RWPE1 (cell line): Measurements from ENCODE around the gene GPATCH2.
A peak's percentile ranks its signal among the peaks of the same experiment; 100 is the strongest.
"Not testable (repeated sequence)": the region's sequence is repeated elsewhere in the genome, so short reads cannot be mapped to it uniquely, and the experiment has no call there.

Experiments used
- CTCF ChIA-PET: fragments of 350-600 bp; sonication (Branson Sonifier 250); formaldehyde crosslinking; extraction: SDS; loops from one replicate; lab custom pipeline; 2021; lab: Yijun Ruan, JAX
- POLR2A ChIA-PET: fragments of 400-600 bp; formaldehyde crosslinking; extraction: SDS; loops from one replicate; lab custom pipeline; 2020; ENCODE audit warnings: antibody characterized with exemption; ENCODE audit not compliant: low non-redundant PET; lab: Yijun Ruan, JAX
- DNase-seq: peaks from one replicate; pipeline ENCODE4 v3.0.0; 2012; ENCODE audit warnings: low spot score
- H3K27ac ChIP-seq: fragments of 450-650 bp; 2 replicates; pipeline ENCODE4 v1.5.1; 2017
- TF ChIP-seq, protein P1 (sequence below): fragments of 450-650 bp; conservative IDR thresholded peaks from 2 replicates; pipeline ENCODE4 v1.5.1; 2017; ENCODE audit warnings: low read depth, mild to moderate bottlenecking

GPATCH2 gene

DNA sequence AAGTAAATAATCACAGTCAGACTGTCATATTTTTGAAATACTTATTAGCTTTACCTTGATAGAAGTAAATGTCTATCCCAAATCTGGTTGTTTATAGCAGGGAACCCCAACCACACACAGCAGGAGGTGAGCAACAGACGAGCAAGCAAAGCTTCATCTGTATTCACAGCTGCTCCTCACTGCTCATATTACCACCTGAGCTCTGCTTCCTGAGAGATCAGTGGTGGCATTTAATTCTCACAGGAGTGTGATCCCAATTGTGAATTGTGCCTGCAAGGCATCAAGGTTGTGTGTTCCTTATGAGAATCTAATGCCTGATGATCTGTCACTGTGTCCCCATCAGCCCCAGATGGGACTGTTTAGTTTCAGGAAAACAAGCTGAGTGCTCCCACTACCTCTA is 104.3 kb downstream of the GPATCH2 start:
- H3K27ac ChIP-seq: no peak overlapping the region
- CTCF ChIA-PET: interaction anchor here (0.6 kb wide), 1 partner anchor 236 kb away, joined by 4 read pairs; no protein-coding TSS in a partner anchor
- POLR2A ChIA-PET: interaction anchor here (0.7 kb wide), 1 partner anchor 916 kb away, joined by 3 read pairs; no protein-coding TSS in a partner anchor
- DNase-seq: no peak
- TF ChIP-seq, protein P1, sequence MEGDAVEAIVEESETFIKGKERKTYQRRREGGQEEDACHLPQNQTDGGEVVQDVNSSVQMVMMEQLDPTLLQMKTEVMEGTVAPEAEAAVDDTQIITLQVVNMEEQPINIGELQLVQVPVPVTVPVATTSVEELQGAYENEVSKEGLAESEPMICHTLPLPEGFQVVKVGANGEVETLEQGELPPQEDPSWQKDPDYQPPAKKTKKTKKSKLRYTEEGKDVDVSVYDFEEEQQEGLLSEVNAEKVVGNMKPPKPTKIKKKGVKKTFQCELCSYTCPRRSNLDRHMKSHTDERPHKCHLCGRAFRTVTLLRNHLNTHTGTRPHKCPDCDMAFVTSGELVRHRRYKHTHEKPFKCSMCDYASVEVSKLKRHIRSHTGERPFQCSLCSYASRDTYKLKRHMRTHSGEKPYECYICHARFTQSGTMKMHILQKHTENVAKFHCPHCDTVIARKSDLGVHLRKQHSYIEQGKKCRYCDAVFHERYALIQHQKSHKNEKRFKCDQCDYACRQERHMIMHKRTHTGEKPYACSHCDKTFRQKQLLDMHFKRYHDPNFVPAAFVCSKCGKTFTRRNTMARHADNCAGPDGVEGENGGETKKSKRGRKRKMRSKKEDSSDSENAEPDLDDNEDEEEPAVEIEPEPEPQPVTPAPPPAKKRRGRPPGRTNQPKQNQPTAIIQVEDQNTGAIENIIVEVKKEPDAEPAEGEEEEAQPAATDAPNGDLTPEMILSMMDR: no peak

DNA sequence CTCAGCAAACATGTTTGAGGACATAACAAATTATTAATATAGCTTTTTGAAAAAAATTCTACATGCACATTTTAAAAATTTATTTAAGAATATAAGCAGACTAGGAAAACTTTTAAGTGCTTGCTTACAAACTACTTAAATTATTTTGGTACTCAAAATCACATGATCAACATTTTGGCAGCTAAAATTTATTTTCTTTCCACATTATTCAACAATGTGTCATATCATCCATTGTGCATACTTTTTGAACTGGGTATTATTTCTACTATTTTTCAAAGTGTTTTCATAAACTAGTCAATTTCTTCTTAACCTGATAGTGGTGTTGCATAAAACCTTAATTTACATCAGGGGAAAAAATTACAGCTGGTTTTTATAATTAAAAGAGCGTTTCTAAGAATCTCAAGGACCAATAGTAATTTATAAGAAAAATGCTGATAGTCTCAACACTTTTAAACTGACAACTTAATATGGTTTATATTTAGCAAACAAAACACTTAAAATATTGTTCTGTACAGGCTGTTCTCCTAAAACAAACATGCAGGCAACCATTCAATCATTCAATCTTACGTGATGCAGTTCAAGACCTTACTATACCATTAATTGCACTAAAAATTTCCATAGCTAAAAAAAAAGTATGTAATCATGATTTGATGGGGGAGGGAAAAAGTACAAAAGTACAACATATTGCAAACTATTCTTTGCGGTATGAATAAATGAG is 105.0 kb downstream of the GPATCH2 start:
- no peak for DNase-seq
- no peak overlapping the region for H3K27ac ChIP-seq
- ChIA-PET POLR2A (no interaction called here), CTCF (no interaction called here)
- TF ChIP-seq, protein P1: no peak

DNA sequence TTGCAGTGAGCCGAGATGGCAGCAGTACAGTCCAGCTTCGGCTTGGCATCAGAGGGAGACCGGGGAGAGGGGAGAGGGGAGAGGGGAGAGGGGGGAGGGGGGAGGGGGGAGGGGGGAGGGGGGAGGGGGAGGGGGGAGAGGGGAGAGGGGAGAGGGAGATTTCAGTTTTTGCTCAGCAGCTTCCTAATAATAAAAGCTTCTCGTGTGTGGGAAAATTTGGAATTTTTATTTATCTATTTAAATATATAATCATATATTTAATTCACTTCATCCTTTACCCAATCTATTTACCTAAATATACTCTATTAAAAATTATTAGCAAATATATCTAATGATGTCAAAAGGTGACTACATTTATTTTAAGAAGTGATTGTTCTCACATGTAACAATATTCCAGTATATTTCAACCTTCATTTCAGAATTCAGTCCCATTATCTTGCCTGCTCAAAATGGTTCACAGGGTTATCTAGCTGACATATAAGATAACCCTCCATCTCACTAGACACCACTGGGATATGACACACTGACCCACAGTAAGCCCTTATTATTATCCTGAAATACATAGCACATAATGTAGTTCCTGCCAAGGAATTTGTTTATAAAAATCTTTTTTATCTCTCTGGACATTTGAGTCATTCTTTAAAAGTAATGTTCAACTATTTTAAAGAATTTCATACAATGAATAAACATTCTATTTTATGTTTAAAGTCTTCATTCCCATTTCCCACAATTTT is 105.9 kb downstream of the GPATCH2 start:
- TF ChIP-seq, protein P1: no peak
- ChIA-PET POLR2A (no interaction called here), CTCF (no interaction called here)
- DNase-seq: no peak
- no peak overlapping the region for H3K27ac ChIP-seq

DNA sequence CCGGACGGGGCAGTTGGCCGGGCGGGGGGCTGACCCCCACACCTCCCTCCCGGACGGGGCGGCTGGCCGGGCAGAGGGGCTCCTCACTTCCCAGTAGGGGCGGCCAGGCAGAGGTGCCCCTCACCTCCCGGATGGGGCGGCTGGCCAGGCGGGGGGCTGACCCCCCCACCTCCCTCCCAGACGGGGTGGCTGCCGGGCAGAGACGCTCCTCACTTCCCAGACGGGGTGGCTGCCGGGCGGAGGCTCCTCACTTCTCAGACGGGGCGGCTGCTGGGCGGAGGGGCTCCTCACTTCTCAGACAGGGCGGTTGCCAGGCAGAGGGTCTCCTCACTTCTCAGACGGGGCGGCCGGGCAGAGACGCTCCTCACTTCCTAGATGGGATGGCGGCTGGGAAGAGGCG is 107.0 kb downstream of the GPATCH2 start:
- POLR2A ChIA-PET, DNase-seq, CTCF ChIA-PET, H3K27ac ChIP-seq: not testable (repeated sequence)

DNA sequence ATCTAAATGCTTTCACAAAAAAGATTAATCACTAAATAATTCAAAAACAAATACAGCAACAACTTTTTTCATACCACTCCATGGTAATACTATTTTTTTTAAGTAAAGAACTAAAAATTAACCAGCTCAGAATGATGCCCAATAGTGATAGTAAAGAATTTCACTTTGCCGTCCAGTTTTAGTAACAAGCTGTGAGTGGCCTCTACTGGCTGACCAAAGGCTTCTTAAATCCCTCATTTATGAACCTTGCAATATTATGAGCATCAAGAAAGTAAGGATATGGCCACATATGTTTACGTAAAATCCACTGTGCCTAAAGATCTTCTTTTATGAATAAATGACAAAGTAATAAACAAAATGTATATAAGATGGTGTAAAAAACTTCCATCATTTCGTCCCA is 108.6 kb downstream of the GPATCH2 start:
- CTCF ChIA-PET: no interaction called here
- POLR2A ChIA-PET: no interaction called here
- no peak for DNase-seq

DNA sequence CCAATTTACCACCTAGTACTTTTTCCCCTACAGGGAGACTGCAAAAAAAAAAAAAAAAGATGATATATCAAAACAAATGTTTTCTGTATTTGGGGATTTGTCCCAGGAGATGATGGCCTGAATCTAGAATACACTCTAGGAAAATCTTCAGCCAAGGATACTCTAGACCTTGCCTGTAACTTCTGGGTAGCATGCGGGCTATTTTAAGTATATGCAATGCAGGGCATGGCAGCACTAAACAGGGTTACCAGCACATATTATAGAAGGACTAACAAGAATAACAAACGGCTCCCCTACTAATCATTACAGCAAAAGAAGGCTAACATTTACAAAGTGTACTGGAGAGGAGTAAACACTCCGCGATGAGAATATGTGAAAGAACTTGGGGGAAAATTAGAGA is 109.6 kb downstream of the GPATCH2 start:
- POLR2A ChIA-PET: no interaction called here
- TF ChIP-seq, protein P1: no peak
- CTCF ChIA-PET: no interaction called here
- H3K27ac ChIP-seq: no peak overlapping the region
- DNase-seq: no peak

More for the DNA sequence above, 108.6 kb downstream of the GPATCH2 start:
- TF ChIP-seq, protein P1: no peak
- H3K27ac ChIP-seq: no peak overlapping the region

DNA sequence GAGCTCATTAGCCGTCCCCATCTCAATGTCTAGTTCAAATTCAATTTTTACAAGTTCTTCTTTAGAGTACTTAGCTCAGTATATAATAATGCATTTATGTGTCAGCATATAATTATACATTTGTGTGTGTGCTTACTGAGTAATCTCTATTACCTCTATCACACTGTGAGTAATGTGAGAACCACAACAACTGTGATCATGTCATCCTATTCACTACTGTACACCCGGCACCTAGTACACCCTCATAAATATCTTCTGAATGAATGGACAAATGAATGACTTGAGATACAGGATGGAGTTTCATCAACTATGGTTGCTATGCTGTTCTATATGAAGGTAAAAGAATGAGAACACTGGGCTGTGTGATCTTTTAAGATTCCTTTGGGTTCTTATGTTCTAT is 124.0 kb downstream of the GPATCH2 start:
- POLR2A ChIA-PET: no interaction called here
- TF ChIP-seq, protein P1: no peak
- DNase-seq: peak; percentile 20
- CTCF ChIA-PET: no interaction called here
- no peak overlapping the region for H3K27ac ChIP-seq
